ENCODE results near the gene DENND1A.

The DENND1A gene

DNA sequence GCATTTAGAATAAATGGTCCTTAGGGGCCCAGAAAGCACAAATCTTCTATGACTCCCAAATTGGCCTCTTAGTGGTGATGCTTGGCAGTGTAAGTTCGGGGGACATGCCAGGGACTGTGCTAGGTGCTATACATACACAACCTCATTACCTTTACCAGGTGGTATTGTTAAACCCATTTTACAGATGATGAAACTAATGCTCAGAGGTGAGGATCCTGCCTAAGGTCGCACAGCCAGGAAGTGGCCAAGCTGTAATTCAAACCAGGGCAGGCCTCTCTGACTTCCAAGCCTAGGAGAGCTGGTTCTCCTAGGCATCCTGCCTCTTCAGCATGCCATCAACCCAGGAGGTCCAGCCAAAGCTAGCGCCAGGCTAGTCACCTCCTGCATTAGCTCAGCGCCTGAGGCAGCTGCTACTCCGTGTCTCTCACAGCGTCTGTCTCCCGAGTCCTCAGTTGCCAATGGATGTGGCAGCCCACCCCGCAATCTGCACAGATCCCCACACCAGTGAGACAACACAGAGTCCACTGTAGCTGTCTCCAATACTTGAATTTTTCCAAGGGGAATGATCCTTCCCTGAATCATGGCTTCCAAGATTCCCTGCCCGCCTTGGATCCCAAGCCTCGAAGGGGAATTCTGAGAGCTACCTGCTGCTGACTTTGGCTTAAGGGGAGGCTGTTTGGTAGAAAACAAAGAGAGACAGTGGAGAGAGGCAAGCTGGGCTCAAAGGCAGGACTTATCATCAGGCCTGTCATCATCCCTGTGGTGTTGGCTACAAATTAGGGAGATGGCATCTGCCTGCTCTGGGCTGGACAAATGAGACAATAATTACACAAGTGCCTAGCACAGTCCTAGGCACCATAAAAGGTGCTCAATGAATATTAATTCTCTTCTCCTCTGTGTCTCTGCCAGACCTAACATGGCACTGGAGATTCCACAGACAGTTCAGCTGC lies 521.3 kb downstream of the DENND1A start:
- H3K9ac ChIP-seq (ENCODE audit: low read length) = no peak overlapping the region
- H3K27me3 ChIP-seq (ENCODE audit: low read length) = no peaks in the 10 kb centered on the region
- H2AFZ ChIP-seq (ENCODE audit: low read depth, low read length, severe bottlenecking) = no peak overlapping the region
- H4K20me1 ChIP-seq (ENCODE audit: low read depth, low read length) = no peaks in the 10 kb centered on the region
- H3K4me3 ChIP-seq (ENCODE audit: insufficient read depth, low read length, poor library complexity, severe bottlenecking) = no peak overlapping the region
- H3K27ac ChIP-seq (ENCODE audit: low read depth, low read length) = no peak overlapping the region
- H3F3A ChIP-seq (ENCODE audit: insufficient read depth) = no peaks in the 10 kb centered on the region
- H3K4me2 ChIP-seq (ENCODE audit: low read depth, low read length, poor library complexity, severe bottlenecking) = no peak overlapping the region
- no peaks in the 10 kb centered on the region for H3K79me2 ChIP-seq (ENCODE audit: insufficient read depth, low read length)
- TF ChIP-seq, protein P1, sequence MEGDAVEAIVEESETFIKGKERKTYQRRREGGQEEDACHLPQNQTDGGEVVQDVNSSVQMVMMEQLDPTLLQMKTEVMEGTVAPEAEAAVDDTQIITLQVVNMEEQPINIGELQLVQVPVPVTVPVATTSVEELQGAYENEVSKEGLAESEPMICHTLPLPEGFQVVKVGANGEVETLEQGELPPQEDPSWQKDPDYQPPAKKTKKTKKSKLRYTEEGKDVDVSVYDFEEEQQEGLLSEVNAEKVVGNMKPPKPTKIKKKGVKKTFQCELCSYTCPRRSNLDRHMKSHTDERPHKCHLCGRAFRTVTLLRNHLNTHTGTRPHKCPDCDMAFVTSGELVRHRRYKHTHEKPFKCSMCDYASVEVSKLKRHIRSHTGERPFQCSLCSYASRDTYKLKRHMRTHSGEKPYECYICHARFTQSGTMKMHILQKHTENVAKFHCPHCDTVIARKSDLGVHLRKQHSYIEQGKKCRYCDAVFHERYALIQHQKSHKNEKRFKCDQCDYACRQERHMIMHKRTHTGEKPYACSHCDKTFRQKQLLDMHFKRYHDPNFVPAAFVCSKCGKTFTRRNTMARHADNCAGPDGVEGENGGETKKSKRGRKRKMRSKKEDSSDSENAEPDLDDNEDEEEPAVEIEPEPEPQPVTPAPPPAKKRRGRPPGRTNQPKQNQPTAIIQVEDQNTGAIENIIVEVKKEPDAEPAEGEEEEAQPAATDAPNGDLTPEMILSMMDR (IDR thresholded peaks at IDR 0.05; ENCODE audit: insufficient read depth, low read length, poor library complexity, severe bottlenecking) = no peak
- no peak for TF ChIP-seq EZH2phosphoT487 (conservative IDR thresholded peaks at IDR 0.05; ENCODE audit: low read length)
- no peaks in the 10 kb centered on the region for H3K36me3 ChIP-seq (ENCODE audit: low read length)
- no peaks in the 10 kb centered on the region for H3K9me2 ChIP-seq (replicated peaks; ENCODE audit: insufficient read depth, low read length)
- H3K9me3 ChIP-seq (ENCODE audit: insufficient read depth, low read length) = no peaks in the 10 kb centered on the region

DNA sequence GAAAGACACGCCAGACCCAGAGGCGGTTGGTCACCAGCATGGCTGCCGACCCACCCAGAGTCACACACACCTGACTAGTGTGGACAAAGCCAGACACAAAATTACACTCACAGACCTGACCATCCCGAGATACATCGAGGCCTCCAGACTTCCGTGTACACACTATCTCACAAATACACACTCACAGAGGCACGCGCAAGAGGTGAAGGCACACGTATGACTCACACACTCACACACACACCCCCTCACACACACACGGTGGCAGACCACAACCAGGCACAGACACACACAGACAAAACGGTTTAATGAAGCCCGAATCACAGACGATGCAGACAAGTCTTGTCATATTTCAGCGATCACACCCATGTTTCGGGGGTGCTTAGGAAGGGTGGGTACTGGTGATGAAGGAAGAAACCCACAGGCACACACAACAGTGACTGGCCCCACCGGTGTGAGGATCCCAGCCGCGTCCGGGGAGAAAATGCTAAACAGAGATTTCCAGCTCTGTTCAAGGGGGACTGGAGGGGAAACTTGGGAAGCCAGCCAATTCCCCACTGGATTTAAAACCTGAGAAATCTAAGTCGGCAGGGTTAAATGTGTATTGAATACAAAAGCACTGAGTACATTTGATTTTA lies 522.6 kb downstream of the DENND1A start:
- Histone ChIP-seq H3K36me3 (ENCODE audit: low read length) (no peaks in the 10 kb centered on the region), H2AFZ (ENCODE audit: low read depth, low read length, severe bottlenecking) (no peak overlapping the region), H3K9me2 (replicated peaks; ENCODE audit: insufficient read depth, low read length) (no peaks in the 10 kb centered on the region), H3K79me2 (ENCODE audit: insufficient read depth, low read length) (no peaks in the 10 kb centered on the region), H3K9me3 (ENCODE audit: insufficient read depth, low read length) (no peaks in the 10 kb centered on the region), H3K4me2 (ENCODE audit: low read depth, low read length, poor library complexity, severe bottlenecking) (no peak overlapping the region), H3F3A (ENCODE audit: insufficient read depth) (no peaks in the 10 kb centered on the region), H3K9ac (ENCODE audit: low read length) (no peak overlapping the region), H4K20me1 (ENCODE audit: low read depth, low read length) (no peaks in the 10 kb centered on the region), H3K4me3 (ENCODE audit: insufficient read depth, low read length, poor library complexity, severe bottlenecking) (no peak overlapping the region), H3K27me3 (ENCODE audit: low read length) (no peaks in the 10 kb centered on the region), H3K27ac (ENCODE audit: low read depth, low read length) (no peak overlapping the region)
- no peak for TF ChIP-seq EZH2phosphoT487 (conservative IDR thresholded peaks at IDR 0.05; ENCODE audit: low read length)
- TF ChIP-seq, protein P1 (IDR thresholded peaks at IDR 0.05; ENCODE audit: insufficient read depth, low read length, poor library complexity, severe bottlenecking) = no peak

DNA sequence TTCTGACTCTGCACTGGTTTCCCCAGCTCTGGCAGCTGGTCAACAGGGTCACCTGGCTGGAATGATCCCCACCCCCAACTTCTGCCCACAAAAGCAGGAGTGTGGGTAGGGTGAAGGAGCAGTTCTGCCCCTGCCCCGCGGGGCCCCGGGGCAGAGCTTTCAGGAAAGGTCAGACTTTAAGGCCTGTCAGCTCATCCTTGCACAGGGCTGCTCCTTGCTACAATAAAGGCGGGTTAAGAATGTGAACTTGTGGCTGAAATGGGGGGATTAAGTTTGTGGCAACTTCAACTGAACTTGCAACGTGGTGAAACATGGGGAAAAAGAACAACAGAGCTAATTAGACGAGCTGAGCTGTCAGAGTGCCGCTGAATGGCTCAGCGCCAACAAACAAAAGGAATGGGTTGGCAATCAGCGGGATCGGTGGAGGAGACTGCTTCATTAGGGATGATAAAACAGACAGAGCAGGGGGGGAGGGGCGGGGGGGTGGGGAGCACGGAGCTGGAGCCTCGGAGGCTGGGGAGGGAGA lies 523.2 kb downstream of the DENND1A start:
- H4K20me1 ChIP-seq (ENCODE audit: low read depth, low read length) = no peaks in the 10 kb centered on the region
- H3K9me3 ChIP-seq (ENCODE audit: insufficient read depth, low read length) = no peaks in the 10 kb centered on the region
- no peak overlapping the region for H3K4me2 ChIP-seq (ENCODE audit: low read depth, low read length, poor library complexity, severe bottlenecking)
- no peaks in the 10 kb centered on the region for H3K9me2 ChIP-seq (replicated peaks; ENCODE audit: insufficient read depth, low read length)
- H3F3A ChIP-seq (ENCODE audit: insufficient read depth) = no peaks in the 10 kb centered on the region
- no peak overlapping the region for H3K27ac ChIP-seq (ENCODE audit: low read depth, low read length)
- H3K27me3 ChIP-seq (ENCODE audit: low read length) = no peaks in the 10 kb centered on the region
- no peak overlapping the region for H2AFZ ChIP-seq (ENCODE audit: low read depth, low read length, severe bottlenecking)
- no peaks in the 10 kb centered on the region for H3K36me3 ChIP-seq (ENCODE audit: low read length)
- H3K9ac ChIP-seq (ENCODE audit: low read length) = no peak overlapping the region
- no peaks in the 10 kb centered on the region for H3K79me2 ChIP-seq (ENCODE audit: insufficient read depth, low read length)
- H3K4me3 ChIP-seq (ENCODE audit: insufficient read depth, low read length, poor library complexity, severe bottlenecking) = no peak overlapping the region
- TF ChIP-seq EZH2phosphoT487 (conservative IDR thresholded peaks at IDR 0.05; ENCODE audit: low read length) = no peak
- TF ChIP-seq, protein P1 (IDR thresholded peaks at IDR 0.05; ENCODE audit: insufficient read depth, low read length, poor library complexity, severe bottlenecking) = no peak

Data from SU-DHL-6 (cell line).